Neural progenitor cell (in vitro differentiated cells): ENCODE data around the gene RBM17. TPM values are rescaled to one million over a fixed set of nuclear protein-coding genes. Genes with fewer than 3 reads are reported as not detected.

Source experiments
- DNase-seq: peaks from one replicate; pipeline ENCODE4 v3.0.0-alpha.2; 2016; ENCODE audit warnings: low spot score
- H2AFZ ChIP-seq: fragments of 200-600 bp; sonication (generic); replicated peaks from 2 replicates; pipeline ENCODE4 v1.6.1; 2016; ENCODE audit warnings: antibody characterized with exemption
- H3F3A ChIP-seq: fragments of 200-600 bp; sonication (generic); 2 replicates; pipeline ENCODE4 v1.6.1; 2016; ENCODE audit warnings: antibody characterized with exemption, low read depth
- H3K27ac ChIP-seq: fragments of 200-600 bp; sonication (generic); 2 replicates; pipeline ENCODE4 v1.5.1; 2016; ENCODE audit warnings: mild to moderate bottlenecking
- H3K27me3 ChIP-seq: fragments of 200-600 bp; sonication (generic); 2 replicates; pipeline ENCODE4 v1.6.1; 2016; ENCODE audit warnings: mild to moderate bottlenecking, moderate library complexity
- H3K36me3 ChIP-seq: fragments of 200-600 bp; sonication (generic); 2 replicates; pipeline ENCODE4 v1.5.1; 2016
- H3K4me1 ChIP-seq: fragments of 200-600 bp; sonication (generic); 2 replicates; pipeline ENCODE4 v1.6.1; 2016; ENCODE audit warnings: mixed run types
- H3K4me2 ChIP-seq: fragments of 200-600 bp; sonication (generic); 2 replicates; pipeline ENCODE4 v1.6.1; 2016
- H3K4me3 ChIP-seq: fragments of 200-600 bp; sonication (generic); 2 replicates; pipeline ENCODE4 v1.5.1; 2016
- H3K79me2 ChIP-seq: fragments of 200-600 bp; sonication (generic); 2 replicates; pipeline ENCODE4 v1.6.1; 2016; ENCODE audit warnings: low read depth
- H3K9ac ChIP-seq: fragments of 200-600 bp; sonication (generic); 2 replicates; pipeline ENCODE4 v1.6.1; 2016
- H3K9me3 ChIP-seq: fragments of 200-600 bp; sonication (generic); 2 replicates; pipeline ENCODE4 v1.5.1; 2016; ENCODE audit warnings: low read depth
- H4K20me1 ChIP-seq: fragments of 200-600 bp; sonication (generic); 2 replicates; pipeline ENCODE4 v1.6.1; 2016; ENCODE audit warnings: low read depth
- H3K27ac Mint-ChIP-seq: 3 replicates; pipeline ENCODE4 v1.8.0; 2021; ENCODE audit warnings: mixed read lengths
- H3K27me3 Mint-ChIP-seq: 2 replicates; pipeline ENCODE4 v1.8.0; 2022; ENCODE audit warnings: low read depth, mild to moderate bottlenecking, inconsistent platforms, moderate library complexity, mixed read lengths; ENCODE audit not compliant: insufficient read depth
- H3K36me3 Mint-ChIP-seq: 3 replicates; pipeline ENCODE4 v1.8.0; 2021; ENCODE audit warnings: mixed read lengths
- H3K4me1 Mint-ChIP-seq: 3 replicates; pipeline ENCODE4 v1.8.0; 2021; ENCODE audit warnings: mixed read lengths
- H3K4me3 Mint-ChIP-seq: 3 replicates; pipeline ENCODE4 v1.8.0; 2021; ENCODE audit warnings: mild to moderate bottlenecking, moderate library complexity, mixed read lengths
- H3K9me3 Mint-ChIP-seq: 3 replicates; pipeline ENCODE4 v1.8.0; 2020; ENCODE audit warnings: mixed read lengths
- CTCF ChIP-seq: fragments of 200-600 bp; sonication (generic); IDR thresholded peaks from 2 replicates; pipeline ENCODE4 v1.5.1; 2017; ENCODE audit warnings: antibody characterized with exemption, mild to moderate bottlenecking
- EZH2 ChIP-seq: fragments of 200-600 bp; sonication (generic); IDR thresholded peaks from 2 replicates; pipeline ENCODE4 v1.6.1; 2017; ENCODE audit warnings: antibody characterized with exemption, mild to moderate bottlenecking, moderate library complexity
- EZH2phosphoT487 ChIP-seq: fragments of 200-600 bp; sonication (generic); IDR thresholded peaks from 2 replicates; pipeline ENCODE4 v1.6.1; 2017; ENCODE audit warnings: antibody characterized with exemption
- total RNA-seq: library from RNA; depleted of rRNA; stranded (reverse); fragments of >200 nt; gene quantifications from 2 replicates; pipeline ENCODE4 v1.2.3, GENCODE V29; 2015; ENCODE audit warnings: low replicate concordance

RBM17 gene
- total RNA-seq, 1 donor from 2014 or later: 73.6 TPM

GRCh38 chr10:6134099-6134823 is 45.4 kb downstream of the RBM17 start:
- no peak overlapping the region for H3K9ac ChIP-seq
- no peaks in the 10 kb centered on the region for H4K20me1 ChIP-seq
- Mint-ChIP-seq H3K4me3 (no peak overlapping the region), H3K27ac (no peak overlapping the region), H3K9me3 (no peaks in the 10 kb centered on the region), H3K36me3 (no peaks in the 10 kb centered on the region), H3K27me3 (peaks cover 3% of the 10 kb centered on the region), H3K4me1 (peaks cover 30% of the 10 kb centered on the region)
- H3K9me3 ChIP-seq: no peaks in the 10 kb centered on the region
- no peaks in the 10 kb centered on the region for H3F3A ChIP-seq
- H3K4me1 ChIP-seq: peaks cover 6% of the 10 kb centered on the region
- H3K79me2 ChIP-seq: no peaks in the 10 kb centered on the region
- no peak for DNase-seq
- no peak overlapping the region for H3K4me2 ChIP-seq
- H3K27me3 ChIP-seq: no peaks in the 10 kb centered on the region
- no peak overlapping the region for H2AFZ ChIP-seq
- H3K27ac ChIP-seq: no peak overlapping the region
- TF ChIP-seq EZH2 (no peak), EZH2phosphoT487 (no peak), CTCF (no peak)
- H3K4me3 ChIP-seq: no peak overlapping the region
- no peaks in the 10 kb centered on the region for H3K36me3 ChIP-seq

DNA sequence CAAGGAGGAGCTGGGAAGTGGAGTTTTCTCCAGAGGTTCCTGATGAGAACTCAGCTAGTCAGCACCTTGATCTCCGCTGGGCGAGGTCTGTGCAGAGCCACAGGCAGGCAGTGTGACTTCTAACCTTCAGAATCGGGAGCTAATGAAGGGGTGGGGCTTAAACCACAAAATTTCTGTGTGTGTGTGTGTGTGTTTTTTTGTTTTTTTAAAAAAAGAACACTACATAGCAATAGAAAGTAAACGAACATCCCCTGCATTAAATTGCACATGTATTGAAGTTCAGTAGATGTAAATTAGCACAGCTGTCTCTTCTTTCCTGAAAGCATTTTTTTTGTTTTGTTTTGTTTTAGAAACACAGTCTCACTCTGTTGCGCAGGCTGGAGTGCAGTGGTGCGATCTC is 46.2 kb downstream of the RBM17 start:
- Mint-ChIP-seq H3K27ac (no peak overlapping the region), H3K27me3 (peaks cover 3% of the 10 kb centered on the region), H3K4me1 (peaks cover 29% of the 10 kb centered on the region), H3K4me3 (no peak overlapping the region), H3K36me3 (no peaks in the 10 kb centered on the region), H3K9me3 (no peaks in the 10 kb centered on the region)
- no peaks in the 10 kb centered on the region for H3K9me3 ChIP-seq
- no peaks in the 10 kb centered on the region for H3K79me2 ChIP-seq
- H3K27ac ChIP-seq: no peak overlapping the region
- TF ChIP-seq EZH2: no peak
- no peak for TF ChIP-seq CTCF
- TF ChIP-seq EZH2phosphoT487: no peak
- no peaks in the 10 kb centered on the region for H3F3A ChIP-seq
- no peak for DNase-seq
- H3K4me3 ChIP-seq: no peak overlapping the region
- no peak overlapping the region for H2AFZ ChIP-seq
- no peaks in the 10 kb centered on the region for H4K20me1 ChIP-seq
- H3K4me1 ChIP-seq: peaks cover 9% of the 10 kb centered on the region
- H3K4me2 ChIP-seq: no peak overlapping the region
- H3K27me3 ChIP-seq: no peaks in the 10 kb centered on the region
- H3K9ac ChIP-seq: no peak overlapping the region
- H3K36me3 ChIP-seq: no peaks in the 10 kb centered on the region

- Histone ChIP-seq H3K79me2 (no peaks in the 10 kb centered on the region), H4K20me1 (no peaks in the 10 kb centered on the region), H3K27me3 (no peaks in the 10 kb centered on the region), H3K36me3 (no peaks in the 10 kb centered on the region), H3K4me3 (no peak overlapping the region), H3F3A (peaks cover 6% of the 10 kb centered on the region), H3K27ac (no peak overlapping the region), H3K9ac (no peak overlapping the region), H3K9me3 (no peaks in the 10 kb centered on the region), H2AFZ (no peak overlapping the region), H3K4me1 (peaks cover 16% of the 10 kb centered on the region), H3K4me2 (no peak overlapping the region)
- TF ChIP-seq EZH2 (no peak), CTCF (no peak), EZH2phosphoT487 (no peak)
- no peak for DNase-seq
- Mint-ChIP-seq H3K27ac (no peak overlapping the region), H3K36me3 (no peaks in the 10 kb centered on the region), H3K4me1 (peaks cover 28% of the 10 kb centered on the region), H3K9me3 (no peaks in the 10 kb centered on the region), H3K27me3 (peaks cover 4% of the 10 kb centered on the region), H3K4me3 (no peak overlapping the region)
These were observed 46.8 kb downstream of the RBM17 start for GRCh38 chr10:6135589-6136168.
